HG02870 (cell line): Measurements from ENCODE around the gene RNU1-3.
"Not testable (repeated sequence)": the region's sequence is repeated elsewhere in the genome, so short reads cannot be mapped to it uniquely, and the experiment has no call there.

Experiments
- ATAC-seq: cut with Tn5 transposase; IDR thresholded peaks from one replicate; pipeline ENCODE4 v1.9.1; 2021; ENCODE audit warnings: mild to moderate bottlenecking, moderate library complexity; ENCODE audit not compliant: unreplicated experiment

Gene RNU1-3

DNA sequence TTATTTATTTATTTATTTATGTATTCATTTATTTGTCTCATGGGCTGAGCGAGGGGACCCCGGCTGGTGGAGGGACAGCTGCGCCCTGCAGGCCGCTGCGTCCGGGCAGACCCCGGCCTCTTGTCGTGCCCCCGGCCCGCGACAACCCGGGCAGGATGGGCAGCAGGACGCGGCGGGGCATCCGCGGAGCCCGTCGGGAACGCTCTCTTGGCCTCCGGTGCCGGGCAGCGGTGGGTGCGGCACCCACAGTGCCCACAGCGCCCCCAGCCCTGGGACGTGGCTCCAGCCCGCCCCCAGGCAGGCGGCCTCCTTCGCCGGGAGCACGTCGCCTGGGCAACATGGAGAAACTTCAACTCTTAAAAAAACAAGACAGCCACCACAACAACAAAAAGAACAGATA is 8.5 kb downstream of the RNU1-3 start:
- not testable (repeated sequence) for ATAC-seq

DNA sequence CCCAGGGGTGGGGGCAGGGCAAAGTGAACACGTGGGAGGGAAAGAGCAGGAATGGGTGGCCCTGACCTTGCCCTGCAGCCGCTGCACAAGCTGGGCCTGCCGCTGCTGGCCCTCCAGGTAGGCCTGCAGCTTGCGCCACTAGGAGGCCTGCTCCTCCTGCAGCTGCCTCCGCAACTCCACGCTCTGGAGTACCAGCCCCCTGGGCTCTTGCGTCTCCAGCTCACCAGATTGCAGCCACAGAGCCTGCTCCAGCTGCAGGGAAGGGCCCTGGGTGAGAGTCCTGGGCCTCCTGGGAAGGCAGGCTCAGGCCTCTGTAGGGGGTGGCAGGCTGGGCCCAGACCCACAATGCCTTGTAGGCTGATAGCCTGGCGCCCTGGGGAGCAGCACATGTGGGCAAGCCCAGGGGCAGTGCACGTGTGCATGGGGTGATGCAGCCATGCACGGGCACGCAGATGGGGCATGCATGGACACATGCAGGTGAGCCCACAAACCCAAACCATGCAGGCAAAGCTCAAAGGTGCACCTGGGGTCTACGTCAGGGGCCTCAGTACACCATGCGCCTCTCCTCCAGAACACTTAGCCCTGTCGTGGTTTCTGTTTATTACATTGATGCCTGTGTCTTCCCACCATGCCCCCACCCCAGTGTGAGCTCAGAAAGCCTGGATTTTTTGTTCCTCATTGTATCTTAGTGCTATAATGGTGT is 9.6 kb downstream of the RNU1-3 start:
- ATAC-seq: not testable (repeated sequence)

DNA sequence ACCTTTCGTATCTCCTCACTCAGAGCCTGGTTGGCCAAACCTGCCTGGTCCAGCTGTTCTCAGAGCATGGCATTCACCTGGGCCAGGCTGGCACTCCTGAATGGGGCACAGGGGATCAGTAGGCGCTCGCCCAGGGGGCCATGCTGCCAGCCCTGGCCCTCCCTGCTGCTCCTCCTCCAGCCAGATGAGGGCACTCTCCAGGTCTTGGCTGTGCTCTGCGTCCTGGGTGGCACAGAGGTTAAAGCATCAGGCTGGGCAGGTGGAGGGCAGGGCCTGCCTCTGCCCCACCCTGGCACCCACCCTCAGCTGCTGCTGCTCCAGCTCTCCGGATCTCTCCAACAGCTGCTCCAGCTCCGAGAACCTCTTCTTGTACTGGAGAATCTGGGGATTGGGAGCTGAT is 10.2 kb downstream of the RNU1-3 start:
- ATAC-seq: not testable (repeated sequence)

DNA sequence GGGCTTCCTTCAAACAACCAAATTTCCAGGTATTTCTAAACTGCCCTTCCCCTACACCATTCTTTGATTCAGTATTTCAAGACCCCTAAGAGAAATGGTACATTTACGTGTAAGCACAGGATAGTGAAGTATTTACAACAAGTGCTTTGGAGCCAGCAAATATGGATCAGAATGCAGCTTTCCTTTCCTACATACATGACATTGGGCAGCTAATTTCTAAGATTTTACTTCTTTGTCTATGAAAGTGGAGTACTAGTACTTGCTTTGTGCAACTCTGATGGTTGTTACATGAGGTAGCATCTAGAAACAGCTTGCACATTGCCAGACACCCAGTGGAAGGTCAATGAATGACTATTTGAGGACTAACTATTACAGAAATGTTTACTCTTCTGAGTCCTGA is 15.2 kb downstream of the RNU1-3 start:
- not testable (repeated sequence) for ATAC-seq

DNA sequence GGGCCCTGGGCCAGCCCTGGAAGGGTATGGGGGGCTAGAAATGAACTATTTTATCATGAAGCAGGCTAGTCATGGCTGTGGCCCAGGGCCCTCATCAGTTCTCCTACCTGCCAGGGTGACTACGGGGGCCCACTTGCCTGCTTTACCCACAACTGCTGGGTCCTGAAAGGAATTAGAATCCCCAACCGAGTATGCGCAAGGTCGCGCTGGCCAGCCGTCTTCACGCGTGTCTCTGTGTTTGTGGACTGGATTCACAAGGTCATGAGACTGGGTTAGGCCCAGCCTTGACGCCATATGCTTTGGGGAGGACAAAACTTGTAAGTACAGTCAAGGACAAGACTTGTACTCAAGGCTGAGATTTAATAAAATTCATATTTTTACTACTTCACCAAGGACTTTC is 16.8 kb downstream of the RNU1-3 start:
- not testable (repeated sequence) for ATAC-seq

DNA sequence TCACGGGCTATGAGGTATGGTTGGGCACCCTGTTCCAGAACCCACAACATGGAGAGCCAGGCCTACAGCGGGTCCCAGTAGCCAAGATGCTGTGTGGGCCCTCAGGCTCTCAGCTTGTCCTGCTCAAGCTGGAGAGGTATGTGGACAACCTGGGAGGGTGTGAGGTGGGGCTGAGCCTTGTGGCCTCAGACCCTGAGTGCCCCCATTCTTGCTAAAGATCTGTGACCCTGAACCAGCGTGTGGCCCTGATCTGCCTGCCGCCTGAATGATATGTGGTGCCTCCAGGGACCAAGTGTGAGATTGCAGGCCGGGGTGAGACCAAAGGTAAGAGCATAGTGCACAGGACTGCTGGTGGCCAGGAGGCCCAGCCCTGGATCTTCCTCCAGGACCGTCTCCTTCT is 17.4 kb downstream of the RNU1-3 start:
- not testable (repeated sequence) for ATAC-seq

DNA sequence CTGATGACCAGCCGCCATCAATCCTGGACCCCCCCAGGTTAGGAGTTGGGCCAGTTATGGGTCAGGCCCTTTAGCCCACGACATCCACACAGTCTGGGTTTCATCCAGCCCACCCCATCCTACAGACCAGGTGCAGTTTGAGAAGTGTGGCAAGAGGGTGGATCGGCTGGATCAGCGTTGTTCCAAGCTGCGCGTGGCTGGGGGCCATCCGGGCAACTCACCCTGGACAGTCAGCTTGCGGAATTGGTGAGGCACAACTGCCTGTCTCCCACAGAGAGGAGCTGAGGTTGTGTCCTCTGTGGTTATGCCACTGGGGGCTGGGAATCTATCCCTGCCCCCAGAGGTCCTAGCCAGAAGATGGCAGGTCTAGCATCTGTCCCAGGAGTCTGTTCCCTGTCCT is 18.0 kb downstream of the RNU1-3 start:
- not testable (repeated sequence) for ATAC-seq

DNA sequence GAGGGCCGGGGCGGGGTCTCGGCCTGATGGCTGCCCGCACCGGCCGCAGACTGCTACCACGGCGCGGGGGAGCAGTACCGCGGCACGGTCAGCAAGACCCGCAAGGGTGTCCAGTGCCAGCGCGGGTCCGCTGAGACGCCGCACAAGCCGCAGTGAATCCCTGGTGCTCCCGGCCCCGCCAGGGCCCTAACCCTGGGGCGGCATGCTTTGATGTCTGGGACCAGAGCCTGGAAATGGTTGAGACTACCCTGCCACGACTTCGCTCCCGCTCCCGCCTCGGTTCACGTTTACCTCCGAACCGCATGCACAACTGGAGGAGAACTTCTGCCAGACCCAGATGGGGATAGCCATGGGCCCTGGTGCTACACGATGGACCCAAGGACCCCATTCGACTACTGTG is 18.5 kb downstream of the RNU1-3 start:
- not testable (repeated sequence) for ATAC-seq

DNA sequence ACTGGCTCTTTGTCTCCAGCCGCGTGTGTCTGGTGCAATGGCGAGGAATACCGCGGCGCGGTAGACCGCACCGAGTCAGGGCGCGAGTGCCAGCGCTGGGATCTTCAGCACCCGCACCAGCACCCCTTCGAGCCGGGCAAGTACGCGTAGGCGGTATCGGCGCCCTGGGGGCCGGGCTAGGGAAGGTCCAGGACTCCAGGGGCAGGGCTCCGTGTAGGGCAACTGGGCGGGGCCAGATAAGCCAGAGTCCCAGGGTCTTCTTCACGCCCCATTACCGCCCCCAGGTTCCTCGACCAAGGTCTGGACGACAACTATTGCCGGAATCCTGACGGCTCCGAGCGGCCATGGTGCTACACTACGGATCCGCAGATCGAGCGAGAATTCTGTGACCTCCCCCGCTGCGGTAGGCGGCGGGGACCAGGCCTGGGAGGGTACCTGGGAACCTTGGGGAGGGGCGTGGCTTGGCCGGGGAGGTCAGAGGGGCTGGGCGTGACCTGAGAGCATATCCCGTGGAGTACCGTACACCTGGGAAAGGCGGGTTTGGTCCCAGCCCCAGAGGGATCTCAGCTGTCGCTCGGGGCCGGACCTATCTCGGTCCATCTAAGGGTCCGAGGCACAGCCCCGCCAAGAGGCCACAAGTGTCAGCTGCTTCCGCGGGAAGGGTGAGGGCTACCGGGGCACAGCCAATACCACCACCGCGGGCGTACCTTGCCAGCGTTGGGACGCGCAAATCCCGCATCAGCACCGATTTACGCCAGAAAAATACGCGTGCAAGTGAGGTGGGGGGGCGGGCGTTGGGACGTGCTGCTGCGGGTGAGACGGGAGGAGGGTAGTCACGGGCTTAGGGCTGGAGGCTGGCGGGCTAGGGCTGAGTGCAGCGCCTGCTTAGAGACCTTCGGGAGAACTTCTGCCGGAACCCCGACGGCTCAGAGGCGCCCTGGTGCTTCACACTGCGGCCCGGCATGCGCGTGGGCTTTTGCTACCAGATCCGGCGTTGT is 19.3 kb downstream of the RNU1-3 start:
- not testable (repeated sequence) for ATAC-seq

DNA sequence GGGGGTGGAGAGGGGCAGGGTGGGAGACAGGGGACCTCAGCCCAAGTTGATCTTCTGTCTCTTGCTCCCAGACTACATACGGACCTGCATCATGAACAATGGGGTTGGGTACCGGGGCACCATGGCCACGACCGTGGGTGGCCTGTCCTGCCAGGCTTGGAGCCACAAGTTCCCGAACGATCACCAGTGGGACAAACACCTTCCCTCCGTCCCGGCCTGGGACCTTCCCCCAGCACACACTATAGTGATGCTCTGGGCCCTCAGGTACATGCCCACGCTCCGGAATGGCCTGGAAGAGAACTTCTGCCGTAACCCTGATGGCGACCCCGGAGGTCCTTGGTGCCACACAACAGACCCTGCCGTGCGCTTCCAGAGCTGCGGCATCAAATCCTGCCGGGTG is 20.0 kb downstream of the RNU1-3 start:
- ATAC-seq: not testable (repeated sequence)

DNA sequence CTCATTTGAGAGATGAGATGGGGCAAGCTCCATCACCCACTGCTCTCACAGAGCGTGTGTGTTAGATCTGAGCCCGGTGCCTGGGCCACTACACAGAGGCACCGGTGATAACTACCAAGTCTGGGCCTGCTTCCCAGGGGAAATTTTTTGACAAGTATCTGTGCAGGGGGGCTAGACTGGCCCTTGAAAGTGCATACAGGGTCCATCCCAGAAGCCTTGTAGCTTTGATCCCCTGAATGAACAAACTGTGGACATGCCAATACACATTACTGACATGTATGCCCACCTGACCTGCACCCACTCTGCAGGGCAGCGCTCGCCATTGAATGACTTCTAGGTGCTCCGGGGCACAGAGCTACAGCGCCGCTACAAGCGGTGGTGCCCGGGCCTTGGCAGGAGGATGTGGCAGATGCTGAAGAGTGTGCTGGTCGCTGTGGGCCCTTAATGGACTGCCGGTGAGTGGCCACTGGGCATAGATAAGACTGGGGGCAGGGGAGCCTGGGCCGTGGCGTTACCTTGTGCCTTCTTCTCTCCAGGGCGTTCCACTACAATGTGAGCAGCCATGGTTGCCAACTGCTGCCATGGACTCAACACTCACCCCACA is 20.6 kb downstream of the RNU1-3 start:
- not testable (repeated sequence) for ATAC-seq

DNA sequence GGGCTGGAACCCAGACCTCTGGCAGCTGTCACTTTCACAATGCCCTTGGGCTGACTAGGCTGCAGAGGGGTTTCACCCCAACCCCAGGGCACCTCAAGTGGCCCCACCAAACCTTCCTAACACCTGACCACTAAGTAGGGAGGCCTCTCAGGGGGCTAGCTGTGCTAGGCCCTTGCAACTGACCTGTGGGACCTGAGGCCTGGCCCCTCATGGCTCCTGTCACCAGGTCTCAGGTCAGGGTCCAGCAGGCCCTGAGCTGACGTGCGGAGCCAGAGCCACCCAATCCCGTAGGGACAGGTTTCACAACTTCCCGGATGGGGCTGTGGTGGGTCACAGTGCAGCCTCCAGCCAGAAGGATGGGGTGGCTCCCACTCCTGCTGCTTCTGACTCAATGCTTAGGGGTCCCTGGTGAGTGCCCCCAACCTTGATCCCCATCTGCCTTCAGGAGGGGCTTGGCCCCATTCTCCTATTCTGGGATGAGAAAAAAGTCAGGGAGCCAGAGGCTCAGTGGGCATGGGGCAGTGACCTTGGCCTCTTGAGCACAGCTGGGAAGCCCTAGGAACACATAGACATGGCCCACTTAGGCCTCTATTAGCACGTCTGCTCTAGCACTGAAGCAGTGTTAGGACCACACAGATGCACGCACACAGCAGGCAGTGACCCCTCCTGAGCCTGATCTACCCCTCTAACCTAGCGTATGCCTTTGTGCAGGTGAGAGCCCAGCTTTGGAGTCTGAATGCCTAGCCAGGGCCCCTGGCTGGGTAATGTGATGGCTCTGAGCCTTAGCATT is 21.3 kb downstream of the RNU1-3 start:
- ATAC-seq: peak; percentile 0

DNA sequence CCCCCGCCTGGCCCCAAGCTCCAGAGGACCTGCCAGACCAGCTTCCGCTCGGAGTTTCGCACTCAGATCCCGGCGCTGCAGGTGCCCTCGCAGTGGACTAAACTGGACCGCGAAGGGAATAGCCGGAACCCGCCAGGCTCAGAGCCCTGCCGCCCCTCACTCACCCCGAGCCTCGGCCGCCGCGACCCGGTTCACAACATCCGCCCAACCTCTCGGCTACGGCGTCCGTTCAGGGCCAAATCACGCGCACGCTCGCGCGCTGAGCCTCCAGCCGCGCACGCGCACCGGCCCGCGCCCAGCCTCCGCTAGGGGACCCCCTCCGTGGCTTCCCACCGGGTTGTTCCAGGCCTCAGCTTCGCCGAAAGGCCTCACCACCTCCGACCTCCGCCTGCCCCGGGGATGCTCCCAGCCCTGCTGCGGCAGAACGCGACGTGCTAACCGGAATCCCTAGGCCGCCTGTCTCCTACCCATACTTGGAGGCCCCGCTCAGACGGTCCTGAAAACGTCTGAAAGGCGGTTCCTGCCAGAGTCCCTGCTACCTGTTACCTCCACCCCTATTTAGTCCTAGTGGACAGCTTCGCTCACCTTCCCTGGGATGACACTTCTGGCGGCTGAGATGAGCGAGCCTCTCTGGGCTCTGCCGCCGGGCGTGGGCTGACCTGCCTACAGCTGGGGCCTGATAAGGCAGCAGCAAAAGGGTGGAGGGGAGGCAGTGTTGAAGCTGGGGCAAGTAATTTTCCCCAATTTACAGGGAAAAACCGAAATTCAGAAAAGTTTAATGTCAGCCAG is 22.1 kb downstream of the RNU1-3 start:
- peak; percentile 76 for ATAC-seq

DNA sequence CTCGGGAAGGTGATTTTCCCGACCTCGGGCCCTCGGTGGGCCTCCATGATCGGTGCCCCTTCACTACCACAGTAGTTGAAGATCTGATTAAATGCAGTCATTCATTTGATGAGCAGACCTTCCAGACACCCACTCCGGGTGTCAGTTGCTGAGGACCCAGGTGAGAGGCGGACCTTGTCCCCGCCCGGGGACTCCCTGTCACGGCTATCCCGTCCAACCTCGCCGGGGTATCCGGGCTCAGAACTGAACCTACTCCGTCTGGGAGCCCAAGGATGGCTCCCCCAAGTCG is 22.6 kb downstream of the RNU1-3 start:
- ATAC-seq: no peak

DNA sequence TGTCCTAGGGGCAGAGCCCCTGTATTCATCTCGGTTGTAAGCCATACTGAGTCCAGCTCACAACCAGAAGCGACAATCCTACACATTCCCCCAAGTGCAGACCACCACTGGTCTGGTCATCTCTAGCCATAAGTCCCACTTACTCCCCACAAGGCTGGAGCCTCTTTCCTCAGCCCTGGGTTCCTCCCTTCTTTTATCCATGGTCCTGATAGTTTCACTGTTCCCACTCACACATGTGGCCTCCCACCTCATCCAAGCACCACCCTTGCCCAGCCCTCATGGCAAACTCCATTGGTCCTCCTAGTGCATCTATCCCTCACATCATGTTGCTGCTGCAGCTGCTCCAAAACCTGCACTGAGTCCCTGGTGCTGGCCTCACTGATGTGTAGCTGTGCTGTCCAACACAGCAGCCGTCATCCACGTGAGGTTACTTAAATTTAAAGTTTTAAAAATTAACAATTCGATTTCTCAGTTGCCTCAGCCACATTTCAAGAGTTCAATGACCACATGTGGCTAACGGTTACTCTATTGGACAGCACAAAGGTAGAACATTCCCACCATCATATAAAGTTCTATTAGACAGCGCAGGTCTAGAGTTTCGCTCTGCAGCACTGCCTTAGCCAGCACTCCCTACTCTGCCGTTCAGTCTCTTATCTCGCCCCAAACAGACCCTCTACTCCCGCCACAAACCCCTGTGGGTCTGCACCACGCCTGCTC is 23.1 kb downstream of the RNU1-3 start:
- ATAC-seq: not testable (repeated sequence)

DNA sequence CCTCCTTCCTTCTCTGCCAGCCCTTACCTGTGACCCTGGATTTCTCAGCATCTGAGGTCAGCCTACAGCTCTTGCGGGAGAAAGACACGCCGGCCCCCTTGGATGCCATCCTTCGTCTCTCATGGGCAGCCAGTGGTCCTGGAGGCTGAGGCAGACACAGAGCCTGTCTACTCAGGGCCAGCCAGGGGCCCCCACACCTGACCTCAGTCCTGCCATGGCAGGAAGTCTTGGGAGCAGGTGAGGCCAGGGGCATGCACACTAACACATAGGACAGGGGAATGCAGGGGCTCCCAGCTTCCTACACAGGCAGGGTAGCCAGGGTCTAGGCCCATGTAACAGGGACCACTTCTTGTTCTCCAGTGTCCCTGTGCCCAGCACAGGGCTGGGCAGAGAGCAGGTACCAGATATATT is 23.7 kb downstream of the RNU1-3 start:
- not testable (repeated sequence) for ATAC-seq

DNA sequence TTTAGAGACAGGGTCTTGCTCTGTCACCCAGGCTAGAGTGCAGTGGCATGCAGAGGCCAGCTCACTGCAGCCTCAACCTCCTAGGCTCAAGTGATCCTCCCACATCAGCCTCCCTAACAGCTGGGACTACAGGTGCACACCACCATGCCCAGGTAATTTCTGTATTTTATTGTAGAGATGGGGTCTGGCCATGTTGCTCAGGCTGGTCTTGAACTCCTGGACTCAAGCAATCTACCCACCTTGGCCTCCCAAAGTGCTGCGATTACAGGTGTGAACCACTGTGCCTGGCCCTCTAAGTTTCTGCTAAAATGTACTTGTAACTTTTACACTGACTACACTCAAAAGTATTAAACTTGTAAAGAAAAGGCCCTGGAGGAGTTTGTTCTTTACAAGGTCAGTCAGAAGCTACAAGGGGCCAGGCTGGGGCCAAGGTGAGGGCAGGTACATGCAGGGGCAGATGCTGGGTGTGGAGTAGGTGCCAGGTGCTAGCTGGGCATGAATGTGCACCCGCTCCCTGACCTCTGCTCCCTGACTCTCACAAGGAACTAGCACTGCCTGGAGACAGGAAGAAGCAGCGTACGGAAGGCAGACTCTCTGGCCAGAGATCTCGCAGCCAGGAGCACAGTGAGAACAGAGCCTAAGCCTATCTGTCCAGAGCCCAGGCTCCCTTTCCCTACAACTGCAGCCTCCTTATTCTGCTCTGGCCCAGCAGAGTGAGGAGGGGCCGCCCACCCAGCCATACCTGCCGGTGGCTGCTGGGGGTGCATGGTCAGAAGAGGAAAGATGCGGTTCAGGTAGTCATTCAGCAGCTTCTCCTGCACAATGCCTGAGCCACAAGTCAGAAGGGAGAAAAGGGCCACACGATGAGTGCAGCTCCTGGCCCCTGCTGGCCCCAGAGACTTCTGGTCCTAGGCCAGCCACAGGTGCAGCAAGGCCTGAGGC is 24.5 kb downstream of the RNU1-3 start:
- ATAC-seq: not testable (repeated sequence)
